ENCODE measurements around the gene EXOC4. TPM values are rescaled to one million over a fixed set of nuclear protein-coding genes. Genes with fewer than 3 reads are reported as not detected.

The EXOC4 gene
- total RNA-seq, 1 experiment from 2014 or later: 71.0 TPM

DNA sequence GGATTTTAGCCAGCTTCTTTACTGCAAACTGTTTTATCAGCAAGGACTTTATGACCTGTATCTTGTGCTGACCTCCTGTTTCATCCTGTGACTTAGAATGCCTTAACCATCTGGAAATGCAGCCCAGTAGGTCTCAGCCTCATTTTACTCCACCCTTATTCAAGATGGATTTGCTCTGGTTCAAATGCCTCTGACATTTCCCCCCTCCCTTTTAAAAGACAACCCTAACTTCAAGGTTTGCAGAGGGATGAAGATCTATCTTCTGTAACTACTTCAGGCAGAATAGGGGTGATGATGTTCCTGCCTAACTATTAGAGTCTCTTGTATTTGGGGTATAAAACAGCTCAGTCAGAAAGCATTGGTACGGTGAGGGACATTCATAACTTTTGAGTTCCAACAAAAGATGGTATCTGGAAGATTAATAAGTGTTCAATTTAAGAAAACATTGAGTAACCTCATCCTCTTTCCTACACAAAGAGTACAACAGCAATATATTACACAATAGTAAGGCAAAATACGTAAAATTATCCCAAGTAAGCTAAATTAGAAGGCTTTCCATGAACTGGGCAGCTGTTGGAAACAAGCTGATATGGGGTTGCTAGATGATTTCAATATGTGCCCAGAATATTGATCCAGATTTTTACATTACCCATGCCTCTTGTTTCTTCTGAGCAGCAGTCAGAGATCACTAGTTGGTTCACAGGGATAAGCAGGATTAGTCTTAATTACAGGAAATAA lies 834.3 kb downstream of the EXOC4 start:
- ATAC-seq (no peak), DNase-seq (ENCODE audit: low read depth, low spot score) (no peak)
- BruUV-seq (replicated peaks): no TSS peak
- in situ Hi-C loops (cut with HindIII; ENCODE audit: low pct_unique_long_range_greater_than_20kb, low sequenced_read_pairs): no loop called here
- POLR2A ChIA-PET: no interaction called here
- no peak overlapping the region for H3K27ac ChIP-seq (ENCODE audit: low read length)
- TF ChIP-seq, protein P1, sequence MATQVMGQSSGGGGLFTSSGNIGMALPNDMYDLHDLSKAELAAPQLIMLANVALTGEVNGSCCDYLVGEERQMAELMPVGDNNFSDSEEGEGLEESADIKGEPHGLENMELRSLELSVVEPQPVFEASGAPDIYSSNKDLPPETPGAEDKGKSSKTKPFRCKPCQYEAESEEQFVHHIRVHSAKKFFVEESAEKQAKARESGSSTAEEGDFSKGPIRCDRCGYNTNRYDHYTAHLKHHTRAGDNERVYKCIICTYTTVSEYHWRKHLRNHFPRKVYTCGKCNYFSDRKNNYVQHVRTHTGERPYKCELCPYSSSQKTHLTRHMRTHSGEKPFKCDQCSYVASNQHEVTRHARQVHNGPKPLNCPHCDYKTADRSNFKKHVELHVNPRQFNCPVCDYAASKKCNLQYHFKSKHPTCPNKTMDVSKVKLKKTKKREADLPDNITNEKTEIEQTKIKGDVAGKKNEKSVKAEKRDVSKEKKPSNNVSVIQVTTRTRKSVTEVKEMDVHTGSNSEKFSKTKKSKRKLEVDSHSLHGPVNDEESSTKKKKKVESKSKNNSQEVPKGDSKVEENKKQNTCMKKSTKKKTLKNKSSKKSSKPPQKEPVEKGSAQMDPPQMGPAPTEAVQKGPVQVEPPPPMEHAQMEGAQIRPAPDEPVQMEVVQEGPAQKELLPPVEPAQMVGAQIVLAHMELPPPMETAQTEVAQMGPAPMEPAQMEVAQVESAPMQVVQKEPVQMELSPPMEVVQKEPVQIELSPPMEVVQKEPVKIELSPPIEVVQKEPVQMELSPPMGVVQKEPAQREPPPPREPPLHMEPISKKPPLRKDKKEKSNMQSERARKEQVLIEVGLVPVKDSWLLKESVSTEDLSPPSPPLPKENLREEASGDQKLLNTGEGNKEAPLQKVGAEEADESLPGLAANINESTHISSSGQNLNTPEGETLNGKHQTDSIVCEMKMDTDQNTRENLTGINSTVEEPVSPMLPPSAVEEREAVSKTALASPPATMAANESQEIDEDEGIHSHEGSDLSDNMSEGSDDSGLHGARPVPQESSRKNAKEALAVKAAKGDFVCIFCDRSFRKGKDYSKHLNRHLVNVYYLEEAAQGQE (IDR thresholded peaks at IDR 0.05; ENCODE audit: insufficient read depth in 1 of 2, low read depth in 2 of 2, low read length in 1 of 2): no peak
- TF ChIP-seq POLR2AphosphoS5 (IDR thresholded peaks at IDR 0.05; ENCODE audit: low read depth, low read length): no peak
- TF ChIP-seq, protein P2, sequence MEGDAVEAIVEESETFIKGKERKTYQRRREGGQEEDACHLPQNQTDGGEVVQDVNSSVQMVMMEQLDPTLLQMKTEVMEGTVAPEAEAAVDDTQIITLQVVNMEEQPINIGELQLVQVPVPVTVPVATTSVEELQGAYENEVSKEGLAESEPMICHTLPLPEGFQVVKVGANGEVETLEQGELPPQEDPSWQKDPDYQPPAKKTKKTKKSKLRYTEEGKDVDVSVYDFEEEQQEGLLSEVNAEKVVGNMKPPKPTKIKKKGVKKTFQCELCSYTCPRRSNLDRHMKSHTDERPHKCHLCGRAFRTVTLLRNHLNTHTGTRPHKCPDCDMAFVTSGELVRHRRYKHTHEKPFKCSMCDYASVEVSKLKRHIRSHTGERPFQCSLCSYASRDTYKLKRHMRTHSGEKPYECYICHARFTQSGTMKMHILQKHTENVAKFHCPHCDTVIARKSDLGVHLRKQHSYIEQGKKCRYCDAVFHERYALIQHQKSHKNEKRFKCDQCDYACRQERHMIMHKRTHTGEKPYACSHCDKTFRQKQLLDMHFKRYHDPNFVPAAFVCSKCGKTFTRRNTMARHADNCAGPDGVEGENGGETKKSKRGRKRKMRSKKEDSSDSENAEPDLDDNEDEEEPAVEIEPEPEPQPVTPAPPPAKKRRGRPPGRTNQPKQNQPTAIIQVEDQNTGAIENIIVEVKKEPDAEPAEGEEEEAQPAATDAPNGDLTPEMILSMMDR (IDR thresholded peaks at IDR 0.05): no peak
- no peak for TF ChIP-seq TCF7L2 (IDR thresholded peaks at IDR 0.05; ENCODE audit: low read depth, low read length)
- no peak for TF ChIP-seq SIN3A (IDR thresholded peaks at IDR 0.05; ENCODE audit: borderline replicate concordance, insufficient read depth, low read depth, low read length)
- H3K4me3 ChIP-seq (ENCODE audit: low read depth in 2 of 2, low read length in 2 of 2): no peak overlapping the region
- no peaks in the 10 kb centered on the region for H3K27me3 ChIP-seq (ENCODE audit: control insufficient read depth, insufficient read depth, low read length)
- CTCF ChIA-PET: no interaction called here
- H3K4me1 ChIP-seq (ENCODE audit: control insufficient read depth, insufficient read depth, low read length): no peaks in the 10 kb centered on the region
- no peaks in the 10 kb centered on the region for H3K36me3 ChIP-seq (ENCODE audit: control insufficient read depth, insufficient read depth, low read length)
- H3K9me3 ChIP-seq (ENCODE audit: control insufficient read depth, insufficient read depth, low read depth, low read length): peaks cover 26% of the 10 kb centered on the region
- intact Hi-C loops (cut with micrococcal nuclease; ENCODE audit: unreplicated experiment): no loop called here

DNA sequence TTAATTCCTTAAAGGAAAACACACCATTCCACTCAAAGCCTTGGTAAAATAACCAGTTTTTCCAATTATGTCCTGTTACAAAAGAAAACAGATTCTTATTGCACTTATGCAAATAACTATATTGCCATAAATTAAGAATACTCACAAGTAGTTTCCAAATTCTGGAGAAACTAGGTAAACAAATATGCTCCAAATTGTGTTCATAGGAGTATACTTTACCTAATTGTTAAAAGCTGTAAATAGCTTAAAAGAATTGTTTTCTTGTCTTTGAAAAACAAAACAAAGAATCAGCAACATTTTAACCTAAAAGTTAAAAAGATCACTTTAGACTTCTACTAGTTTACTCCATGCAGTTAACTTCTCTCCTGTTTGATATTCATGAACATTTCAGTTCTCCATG lies 835.3 kb downstream of the EXOC4 start:
- POLR2A ChIA-PET: no interaction called here
- CTCF ChIA-PET: no interaction called here
- no peak overlapping the region for H3K4me3 ChIP-seq (ENCODE audit: low read depth in 2 of 2, low read length in 2 of 2)
- BruUV-seq (replicated peaks): no TSS peak
- no peak overlapping the region for H3K27ac ChIP-seq (ENCODE audit: low read length)
- no peaks in the 10 kb centered on the region for H3K36me3 ChIP-seq (ENCODE audit: control insufficient read depth, insufficient read depth, low read length)
- no peak for ATAC-seq
- no peaks in the 10 kb centered on the region for H3K4me1 ChIP-seq (ENCODE audit: control insufficient read depth, insufficient read depth, low read length)
- intact Hi-C loops (cut with micrococcal nuclease; ENCODE audit: unreplicated experiment): no loop called here
- in situ Hi-C loops (cut with HindIII; ENCODE audit: low pct_unique_long_range_greater_than_20kb, low sequenced_read_pairs): no loop called here
- no peak for DNase-seq (ENCODE audit: low read depth, low spot score)
- peaks cover 26% of the 10 kb centered on the region for H3K9me3 ChIP-seq (ENCODE audit: control insufficient read depth, insufficient read depth, low read depth, low read length)
- TF ChIP-seq SIN3A (IDR thresholded peaks at IDR 0.05; ENCODE audit: borderline replicate concordance, insufficient read depth, low read depth, low read length) (no peak), TCF7L2 (IDR thresholded peaks at IDR 0.05; ENCODE audit: low read depth, low read length) (no peak), POLR2AphosphoS5 (IDR thresholded peaks at IDR 0.05; ENCODE audit: low read depth, low read length) (no peak)
- TF ChIP-seq, protein P2 (IDR thresholded peaks at IDR 0.05): no peak
- TF ChIP-seq, protein P1 (IDR thresholded peaks at IDR 0.05; ENCODE audit: insufficient read depth in 1 of 2, low read depth in 2 of 2, low read length in 1 of 2): no peak
- H3K27me3 ChIP-seq (ENCODE audit: control insufficient read depth, insufficient read depth, low read length): no peaks in the 10 kb centered on the region

All from Panc1 (cell line).